ENCODE data around the gene TBCD.

The TBCD gene

GRCh38 chr17:82927661-82928601, 176.1 kb downstream of the TBCD start:
- no peak for DNase-seq

GRCh38 chr17:82929011-82929622, 177.3 kb downstream of the TBCD start:
- no peak for DNase-seq

GRCh38 chr17:82929676-82930042, 177.8 kb downstream of the TBCD start:
- no peak for DNase-seq

- DNase-seq, result no peak
Observed at GRCh38 chr17:82930043-82930923, 178.4 kb downstream of the TBCD start.

- DNase-seq, result no peak
Observed at GRCh38 chr17:82930924-82931698, 179.2 kb downstream of the TBCD start.

- DNase-seq, result no peak
Observed at GRCh38 chr17:82931699-82932517, 180.0 kb downstream of the TBCD start.

- no peak for DNase-seq
Observed at GRCh38 chr17:82932518-82933310, 180.8 kb downstream of the TBCD start.

GRCh38 chr17:82933911-82934310, 182.0 kb downstream of the TBCD start:
- DNase-seq, result no peak

GRCh38 chr17:82935966-82936767, 184.3 kb downstream of the TBCD start:
- no peak for DNase-seq

GRCh38 chr17:82936768-82937171, 184.9 kb downstream of the TBCD start:
- no peak for DNase-seq

GRCh38 chr17:82937411-82938371, 185.8 kb downstream of the TBCD start:
- DNase-seq, result no peak

GRCh38 chr17:82938486-82938872, 186.6 kb downstream of the TBCD start:
- no peak for DNase-seq

GRCh38 chr17:82938873-82939620, 187.2 kb downstream of the TBCD start:
- no peak for DNase-seq

GRCh38 chr17:82939621-82940135, 187.8 kb downstream of the TBCD start:
- no peak for DNase-seq

- DNase-seq, result no peak
Observed at GRCh38 chr17:82940226-82941020, 188.6 kb downstream of the TBCD start.
